ENCODE results near the gene CLDN22.

The CLDN22 gene

DNA sequence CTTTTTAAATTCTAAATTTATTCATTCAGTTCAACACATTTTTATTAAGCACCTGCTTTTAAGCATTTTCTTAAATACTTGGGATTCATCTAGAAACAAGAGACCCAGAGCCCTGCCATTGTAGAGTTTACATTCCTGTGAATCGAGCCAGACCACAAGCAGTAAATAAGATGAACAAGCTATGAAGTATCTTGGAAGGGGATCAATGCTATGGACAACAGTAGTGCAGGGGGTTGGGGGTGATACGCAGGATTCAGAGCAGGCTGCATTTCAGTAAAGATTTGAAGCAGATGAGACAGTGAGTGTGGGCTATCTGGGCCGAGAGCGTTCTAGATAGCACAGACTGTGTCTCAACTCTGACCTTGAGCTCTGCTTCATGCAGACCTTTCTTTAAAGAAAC, 35.1 kb downstream of the CLDN22 start:
- DNase-seq (ENCODE audit: low spot score) (no peak), FAIRE-seq (no peak)

DNA sequence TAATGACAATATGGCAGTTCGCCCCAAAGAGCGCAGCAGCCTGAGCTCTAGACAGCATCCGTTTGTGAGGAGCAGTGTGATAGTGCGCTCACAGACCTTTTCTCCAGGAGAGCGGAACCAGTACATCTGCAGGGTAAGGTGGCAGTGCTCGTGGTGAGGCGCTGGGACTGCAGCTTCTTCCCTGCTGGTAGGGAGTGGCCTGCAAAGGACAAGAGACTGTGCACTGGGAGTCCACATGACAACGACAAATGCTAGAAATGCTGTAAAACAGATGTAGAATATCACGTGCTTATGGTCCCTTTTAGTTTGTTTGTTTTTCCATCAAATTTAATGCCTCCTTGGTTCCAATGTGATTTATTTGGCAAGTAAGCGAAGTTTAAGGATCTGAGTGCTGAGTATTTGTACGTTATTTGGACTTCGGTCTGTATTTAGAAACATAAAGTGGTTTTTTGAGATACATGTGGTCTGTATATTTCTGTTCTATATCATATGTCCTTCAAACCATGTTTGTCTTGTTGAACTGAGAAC, 35.8 kb downstream of the CLDN22 start:
- no peak for FAIRE-seq

DNA sequence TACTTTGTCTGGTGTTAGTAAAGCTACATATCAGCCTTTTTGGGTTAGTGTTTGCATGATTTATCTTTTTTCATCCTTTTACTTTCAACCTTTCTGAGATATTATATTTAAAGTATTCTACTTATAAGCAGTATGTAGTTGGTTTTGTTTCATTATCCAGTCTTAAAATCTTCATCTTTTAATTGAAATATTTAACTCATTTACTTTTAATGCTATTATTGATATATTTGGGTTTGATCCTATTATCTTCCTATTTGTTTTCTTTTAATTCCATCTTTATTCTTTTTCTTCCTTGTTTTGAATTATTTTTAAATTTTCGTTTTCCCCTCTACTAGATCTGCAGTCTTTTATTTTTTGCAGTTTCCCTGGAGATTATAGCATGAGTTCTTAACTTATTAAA, 44.0 kb downstream of the CLDN22 start:
- no peak for FAIRE-seq
- DNase-seq (ENCODE audit: low spot score): no peak

More for the DNA sequence above, 35.8 kb downstream of the CLDN22 start:
- no peak for DNase-seq (ENCODE audit: low spot score)

DNA sequence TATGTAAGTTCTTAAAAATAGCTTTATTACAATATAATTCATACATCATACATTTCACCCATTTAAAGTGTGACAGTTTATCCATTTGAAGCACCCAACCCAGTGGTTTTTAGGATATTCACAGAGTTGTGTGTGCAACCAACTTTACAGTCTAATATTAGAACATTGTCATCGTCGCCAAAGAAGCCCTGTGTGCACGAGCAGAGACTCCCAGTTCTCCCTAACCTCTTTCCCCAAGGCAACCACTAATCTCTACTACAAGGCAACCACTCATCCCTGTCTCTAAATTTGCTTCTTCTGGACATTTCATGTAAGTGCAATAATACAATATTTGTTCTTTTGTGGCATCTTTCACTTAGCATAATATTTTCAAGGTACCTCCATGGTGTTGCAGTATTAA, 47.7 kb downstream of the CLDN22 start:
- FAIRE-seq (no peak), DNase-seq (ENCODE audit: low spot score) (no peak)

DNA sequence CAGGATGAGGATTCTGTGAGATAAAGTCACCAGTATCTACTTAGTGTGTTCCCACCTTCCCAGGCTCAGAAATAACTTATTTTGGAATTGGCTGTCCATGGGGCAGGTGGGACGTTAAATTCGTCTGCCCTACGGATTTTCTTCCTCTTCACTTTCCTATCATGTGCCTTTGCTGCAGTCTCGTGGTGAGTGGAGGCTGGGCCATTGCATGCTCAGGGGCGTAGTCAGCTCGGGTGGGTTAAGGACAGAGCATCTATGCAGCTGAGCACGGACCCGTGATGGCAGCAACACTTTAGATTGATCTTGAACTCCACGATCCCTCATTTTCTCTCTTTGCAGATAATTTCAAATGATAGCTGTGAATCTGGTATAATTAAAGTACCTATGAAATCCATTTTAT, 51.5 kb downstream of the CLDN22 start:
- no peak for FAIRE-seq
- DNase-seq (ENCODE audit: low spot score): no peak

Measured in RCC 7860 (cell line).